ENCODE results near the gene OR10G4. TPM values are rescaled to one million over a fixed set of nuclear protein-coding genes. Genes with fewer than 3 reads are reported as not detected.

OR10G4 gene
- not detected for total RNA-seq (ENCODE audit: unreplicated experiment)
- long read RNA-seq: 0 reads

GRCh38 chr11:124012697-124013096, at the start of gene OR10G4:
Gene OR10G4, plus strand, starts transcription at chr11:124012997. Its CDS starts 2,578 bp downstream, at chr11:124015575.
- H3K27me3 Mint-ChIP-seq (ENCODE audit: unreplicated experiment): no peaks in the 10 kb centered on the region
- no peak within 1 kb of the TSS for H3K27ac Mint-ChIP-seq (ENCODE audit: unreplicated experiment)
- H3K36me3 Mint-ChIP-seq (ENCODE audit: unreplicated experiment): no peaks in the 10 kb centered on the region
- no peaks in the 10 kb centered on the region for H3K9me3 Mint-ChIP-seq (ENCODE audit: unreplicated experiment)
- no peak within 1 kb of the TSS for H3K4me3 Mint-ChIP-seq (ENCODE audit: unreplicated experiment)
- no peaks in the 10 kb centered on the region for H3K4me1 Mint-ChIP-seq (ENCODE audit: low read depth, unreplicated experiment)
- DNase-seq: no peak
- TF ChIP-seq CTCF (IDR thresholded peaks at IDR 0.05; ENCODE audit: partially characterized antibody, unreplicated experiment): no peak

- H3K9me3 Mint-ChIP-seq (ENCODE audit: unreplicated experiment): no peaks in the 10 kb centered on the region
- no peaks in the 10 kb centered on the region for H3K4me1 Mint-ChIP-seq (ENCODE audit: low read depth, unreplicated experiment)
- no peaks in the 10 kb centered on the region for H3K27me3 Mint-ChIP-seq (ENCODE audit: unreplicated experiment)
- TF ChIP-seq CTCF (IDR thresholded peaks at IDR 0.05; ENCODE audit: partially characterized antibody, unreplicated experiment): no peak
- H3K4me3 Mint-ChIP-seq (ENCODE audit: unreplicated experiment): no peak overlapping the region
- DNase-seq: no peak
- no peaks in the 10 kb centered on the region for H3K36me3 Mint-ChIP-seq (ENCODE audit: unreplicated experiment)
- H3K27ac Mint-ChIP-seq (ENCODE audit: unreplicated experiment): no peak overlapping the region
Measured at GRCh38 chr11:123973816-123974215, 39.0 kb upstream of the OR10G4 start.

GRCh38 chr11:123976770-123977560, 35.8 kb upstream of the OR10G4 start:
- Mint-ChIP-seq H3K36me3 (ENCODE audit: unreplicated experiment) (peaks cover under 1% of the 10 kb centered on the region), H3K27me3 (ENCODE audit: unreplicated experiment) (no peaks in the 10 kb centered on the region), H3K4me3 (ENCODE audit: unreplicated experiment) (no peak overlapping the region), H3K9me3 (ENCODE audit: unreplicated experiment) (no peaks in the 10 kb centered on the region), H3K27ac (ENCODE audit: unreplicated experiment) (no peak overlapping the region), H3K4me1 (ENCODE audit: low read depth, unreplicated experiment) (no peaks in the 10 kb centered on the region)
- no peak for TF ChIP-seq CTCF (IDR thresholded peaks at IDR 0.05; ENCODE audit: partially characterized antibody, unreplicated experiment)
- DNase-seq: no peak

- no peak for TF ChIP-seq CTCF (IDR thresholded peaks at IDR 0.05; ENCODE audit: partially characterized antibody, unreplicated experiment)
- Mint-ChIP-seq H3K36me3 (ENCODE audit: unreplicated experiment) (peaks cover 10% of the 10 kb centered on the region), H3K4me3 (ENCODE audit: unreplicated experiment) (no peak within 1 kb of the TSS), H3K27ac (ENCODE audit: unreplicated experiment) (no peak within 1 kb of the TSS), H3K9me3 (ENCODE audit: unreplicated experiment) (peaks cover under 1% of the 10 kb centered on the region), H3K27me3 (ENCODE audit: unreplicated experiment) (no peaks in the 10 kb centered on the region), H3K4me1 (ENCODE audit: low read depth, unreplicated experiment) (no peaks in the 10 kb centered on the region)
- no peak for DNase-seq
Measured at GRCh38 chr11:123977731-123978347, 35.0 kb upstream of the OR10G4 start, which contains the start of gene OR10S1. Gene OR10S1, minus strand, starts transcription at chr11:123977781. Its CDS starts 117 bp downstream, at chr11:123977664.

GRCh38 chr11:123979311-123979710, 33.5 kb upstream of the OR10G4 start:
- Mint-ChIP-seq H3K27me3 (ENCODE audit: unreplicated experiment) (no peaks in the 10 kb centered on the region), H3K4me1 (ENCODE audit: low read depth, unreplicated experiment) (no peaks in the 10 kb centered on the region), H3K27ac (ENCODE audit: unreplicated experiment) (no peak overlapping the region), H3K36me3 (ENCODE audit: unreplicated experiment) (peaks cover 12% of the 10 kb centered on the region), H3K9me3 (ENCODE audit: unreplicated experiment) (peaks cover 2% of the 10 kb centered on the region), H3K4me3 (ENCODE audit: unreplicated experiment) (no peak overlapping the region)
- TF ChIP-seq CTCF (IDR thresholded peaks at IDR 0.05; ENCODE audit: partially characterized antibody, unreplicated experiment): no peak
- no peak for DNase-seq
